ENCODE results near the gene ALDH3B2. TPM values are rescaled to one million over a fixed set of nuclear protein-coding genes. Genes with fewer than 3 reads are reported as not detected.
A peak's percentile ranks its signal among the peaks of the same experiment; 100 is the strongest.

ALDH3B2 gene
- total and polyA plus RNA-seq, 2 of the 8 experiments (the other 6 are each of a cell fraction or from before 2014, with no cell fraction given), result not detected

- ChIA-PET POLR2A (ENCODE audit: partially characterized antibody) (interaction anchor here (0.7 kb wide), 1 partner anchor 15 kb away, joined by 3 read pairs; no protein-coding TSS in a partner anchor), CTCF (ENCODE audit: partially characterized antibody) (interaction anchor here (0.9 to 4.4 kb wide), 8 partner anchors 8 to 36 kb away, joined by 3 to 29 read pairs (median 4); partner anchors contain the start of genes ALDH3B2, NUDT8 and TBX10)
- H3K18ac ChIP-seq (ENCODE audit: extremely low read depth, low read length), result no peak overlapping the region
- DNase-seq (ENCODE audit: low read depth in 1 of 2, low spot score in 2 of 2) (no peak), FAIRE-seq (no peak)
- H3K14ac ChIP-seq (ENCODE audit: insufficient read length), result no peak overlapping the region
- TF ChIP-seq CTCF (IDR thresholded peaks at IDR 0.05; ENCODE audit: control extremely low read depth in 1 of 3, insufficient read depth in 1 of 3, low read depth in 1 of 3, low read length in 3 of 3) (peak; percentile 14 to 27 (median 18); a peak in 3 of 4 replicates), TAF1 (IDR thresholded peaks at IDR 0.05; ENCODE audit: low read depth, low read length) (no peak), RAD21 (IDR thresholded peaks at IDR 0.05 in 1 of 2, conservative IDR thresholded peaks at IDR 0.05 in 1 of 2; ENCODE audit: low read depth in 2 of 2, low read length in 2 of 2) (peak; percentile 24 to 47; a peak in 2 of 4 replicates), JUN (IDR thresholded peaks at IDR 0.05; ENCODE audit: low read depth, low read length) (no peak), MAFK (IDR thresholded peaks at IDR 0.05; ENCODE audit: low read depth, low read length) (no peak), BRCA1 (IDR thresholded peaks at IDR 0.05; ENCODE audit: low read depth, low read length) (no peak), SUZ12 (IDR thresholded peaks at IDR 0.05; ENCODE audit: low read length) (no peak), SP4 (IDR thresholded peaks at IDR 0.05; ENCODE audit: low read length) (no peak), YY1 (IDR thresholded peaks at IDR 0.05; ENCODE audit: low read depth, low read length) (no peak), HDAC6 (IDR thresholded peaks at IDR 0.05; ENCODE audit: low read depth, low read length) (no peak)
- no peak overlapping the region for H3K9ac ChIP-seq (replicated peaks in 1 of 4; ENCODE audit: extremely low read depth in 1 of 4, low read depth in 3 of 4, low read length in 3 of 4)
- no peak overlapping the region for H2AK5ac ChIP-seq (ENCODE audit: low read depth, low read length)
- H3K36me3 ChIP-seq (ENCODE audit: control insufficient read depth in 2 of 4, insufficient read depth in 4 of 4, low read length in 3 of 4), result no peaks in the 10 kb centered on the region
- H3K79me1 ChIP-seq (ENCODE audit: low read depth, low read length), result no peaks in the 10 kb centered on the region
- no peak overlapping the region for H2BK20ac ChIP-seq (ENCODE audit: low read length)
- no peaks in the 10 kb centered on the region for H3K4me1 ChIP-seq (replicated peaks in 1 of 4; ENCODE audit: control insufficient read depth in 3 of 4, insufficient read depth in 4 of 4, low read length in 3 of 4)
- H3K23me2 ChIP-seq (ENCODE audit: low read depth, low read length), result peaks cover 14% of the 10 kb centered on the region; the same call in 1 of the 2 replicates
- H3K56ac ChIP-seq (replicated peaks; ENCODE audit: insufficient read length, low read depth, low read length), result no peak overlapping the region
- H4K5ac ChIP-seq (ENCODE audit: insufficient read length, low read depth, low read length), result no peak overlapping the region
- no peak overlapping the region for H2BK120ac ChIP-seq (replicated peaks; ENCODE audit: low read depth, low read length)
- no peaks in the 10 kb centered on the region for H3K9me3 ChIP-seq (ENCODE audit: insufficient read depth in 2 of 2, low read depth in 1 of 2, low read length in 1 of 2)
- no peaks in the 10 kb centered on the region for H3K79me2 ChIP-seq (ENCODE audit: control insufficient read depth in 1 of 2, insufficient read depth in 2 of 2, low read length in 2 of 2)
- no peak overlapping the region for H3K23ac ChIP-seq (ENCODE audit: insufficient read length)
- H2BK12ac ChIP-seq (ENCODE audit: low read depth, low read length), result no peak overlapping the region
- no peak overlapping the region for H3K4ac ChIP-seq (replicated peaks; ENCODE audit: insufficient read length, low read depth, low read length)
- H3K4me3 ChIP-seq (ENCODE audit: extremely low read depth in 1 of 4, insufficient read depth in 2 of 4, low read depth in 3 of 4, low read length in 4 of 4), result no peak overlapping the region
- H2BK5ac ChIP-seq (ENCODE audit: low read depth, low read length), result no peak overlapping the region
- H2AFZ ChIP-seq (ENCODE audit: low read length), result no peak overlapping the region
- H4K91ac ChIP-seq (replicated peaks; ENCODE audit: insufficient read length, low read length), result no peak overlapping the region
- H3K4me2 ChIP-seq (ENCODE audit: insufficient read depth in 1 of 2, low read depth in 2 of 2, low read length in 2 of 2), result no peak overlapping the region
- WGBS, 2 experiments (ENCODE audit: extremely low coverage in 1 of 2, insufficient coverage in 1 of 2, insufficient read length in 1 of 2, insufficient replicate concordance in 2 of 2, low coverage in 1 of 2, low lambda C conversion rate in 2 of 2, missing lambda C conversion rate in 1 of 2), result 81% methylated on average over 21 of the region's 24 CpGs; no CpG with 5 or more reads in 1 of the 2 experiments
- H3K27ac ChIP-seq (ENCODE audit: low read depth, low read length), result no peak overlapping the region
- peaks cover 0 to 2% of the 10 kb centered on the region in 2 experiments for H4K20me1 ChIP-seq (replicated peaks in 1 of 2; ENCODE audit: control insufficient read depth in 1 of 2, insufficient read depth in 2 of 2, low read length in 2 of 2)
- no peak overlapping the region for H2BK15ac ChIP-seq (ENCODE audit: low read length)
- H4K8ac ChIP-seq (ENCODE audit: extremely low read depth, insufficient read depth, low read length), result no peak overlapping the region
- H3K27me3 ChIP-seq (replicated peaks in 1 of 4; ENCODE audit: control insufficient read depth in 3 of 4, extremely low read depth in 1 of 4, insufficient read depth in 3 of 4, low read length in 3 of 4), result no peaks in the 10 kb centered on the region
Measured at GRCh38 chr11:67665541-67666302, 8.7 kb downstream of the ALDH3B2 start.

Measured in H1 (cell line).